BJ (cell line): ENCODE data around the gene NARF. TPM values are rescaled to one million over a fixed set of nuclear protein-coding genes. Genes with fewer than 3 reads are reported as not detected.

Source experiments
- CTCF ChIA-PET: fragments of 350-600 bp; formaldehyde crosslinking; extraction: SDS; loops from one replicate; lab custom pipeline; 2021; ENCODE audit warnings: antibody characterized with exemption, inconsistent platforms; lab: Yijun Ruan, JAX
- POLR2A ChIA-PET: fragments of 300-600 bp; sonication (Branson Sonifier 250); formaldehyde crosslinking; extraction: SDS; loops from one replicate; lab custom pipeline; 2021; ENCODE audit warnings: antibody characterized with exemption; lab: Charles Lee
- DNase-seq: peaks from one replicate; pipeline ENCODE4 v3.0.0-alpha.2; 2011; ENCODE audit warnings: low read depth
- H3K27me3 ChIP-seq: 2 replicates; pipeline ENCODE4 v1.6.0; 2011; ENCODE audit warnings: low read length; ENCODE audit not compliant: control insufficient read depth, insufficient read depth
- H3K36me3 ChIP-seq: 2 replicates; pipeline ENCODE4 v1.5.1; 2011; ENCODE audit warnings: low read length; ENCODE audit not compliant: control insufficient read depth, insufficient read depth
- H3K4me3 ChIP-seq: 2 replicates; pipeline ENCODE4 v1.5.1; 2011; ENCODE audit warnings: low read depth, mild to moderate bottlenecking, control low read depth, low read length
- CTCF ChIP-seq: IDR thresholded peaks from 2 replicates; pipeline ENCODE4 v1.5.1; 2011; ENCODE audit warnings: low read depth, mild to moderate bottlenecking, control low read depth, inconsistent platforms, low read length, moderate library complexity; ENCODE audit not compliant: insufficient read depth
- polyA plus RNA-seq: library from polyadenylated mRNA; depleted of rRNA; stranded (reverse); fragments of >200 nt; gene quantifications from 2 replicates; pipeline ENCODE4 v1.2.3, GENCODE V29; 2011

The NARF gene
- polyA plus RNA-seq, 1 experiment, result 68.5 TPM

GRCh38 chr17:82496529-82497434, 38.2 kb downstream of the NARF start:
- Histone ChIP-seq H3K36me3 (no peaks in the 10 kb centered on the region), H3K4me3 (peak overlapping the region; percentile 65), H3K27me3 (no peaks in the 10 kb centered on the region)
- DNase-seq, result peak; percentile 59
- no peak for TF ChIP-seq CTCF
- ChIA-PET CTCF (no interaction called here), POLR2A (no interaction called here)

GRCh38 chr17:82497483-82498405, 39.2 kb downstream of the NARF start:
- ChIA-PET POLR2A (no interaction called here), CTCF (no interaction called here)
- Histone ChIP-seq H3K36me3 (no peaks in the 10 kb centered on the region), H3K27me3 (no peaks in the 10 kb centered on the region), H3K4me3 (peak overlapping the region; percentile 65)
- DNase-seq, result no peak
- no peak for TF ChIP-seq CTCF

- TF ChIP-seq CTCF, result no peak
- H3K36me3 ChIP-seq, result no peaks in the 10 kb centered on the region
- ChIA-PET POLR2A (no interaction called here), CTCF (interaction anchor here (0.6 to 1.1 kb wide), 3 partner anchors 8 to 29 kb away, joined by 3 read pairs; no protein-coding TSS in a partner anchor)
- no peak for DNase-seq
- H3K27me3 ChIP-seq, result no peaks in the 10 kb centered on the region
- H3K4me3 ChIP-seq, result no peak overlapping the region
These were observed 43.7 kb downstream of the NARF start for GRCh38 chr17:82502207-82502606.

GRCh38 chr17:82503094-82503727, 44.7 kb downstream of the NARF start:
- no peak overlapping the region for H3K4me3 ChIP-seq
- ChIA-PET POLR2A (no interaction called here), CTCF (interaction anchor here (1.0 to 1.2 kb wide), 3 partner anchors 9 to 25 kb away, joined by 3 to 8 read pairs (median 3); no protein-coding TSS in a partner anchor)
- no peak for DNase-seq
- H3K36me3 ChIP-seq, result no peaks in the 10 kb centered on the region
- TF ChIP-seq CTCF, result no peak
- H3K27me3 ChIP-seq, result no peaks in the 10 kb centered on the region
